ENCODE results near the gene CNTNAP5. TPM values are rescaled to one million over a fixed set of nuclear protein-coding genes. Genes with fewer than 3 reads are reported as not detected.

The CNTNAP5 gene
- total RNA-seq, 3 donors from 2014 or later = 3.3 TPM; not detected in 2

GRCh38 chr2:124032799-124033198, 7.7 kb downstream of the CNTNAP5 start:
- Histone ChIP-seq H3K36me3 (ENCODE audit: low read depth) (no peaks in the 10 kb centered on the region), H3K9me3 (no peaks in the 10 kb centered on the region), H3K4me3 (no peak overlapping the region), H3K4me1 (ENCODE audit: low read depth) (no peaks in the 10 kb centered on the region)
- intact Hi-C loops (cut with DNase I, micrococcal nuclease) = no loop called here
- ATAC-seq (no peak), DNase-seq (no peak)
- no peak for TF ChIP-seq CTCF (IDR thresholded peaks at IDR 0.05)

- no peaks in the 10 kb centered on the region for H3K36me3 ChIP-seq (ENCODE audit: low read depth)
- no peak for ATAC-seq
- no peak for TF ChIP-seq CTCF (IDR thresholded peaks at IDR 0.05)
- intact Hi-C loops (cut with DNase I, micrococcal nuclease) = no loop called here
- no peaks in the 10 kb centered on the region for H3K9me3 ChIP-seq
- no peak for DNase-seq
- no peaks in the 10 kb centered on the region for H3K4me1 ChIP-seq (ENCODE audit: low read depth)
- no peak overlapping the region for H3K4me3 ChIP-seq
These were observed 9.2 kb downstream of the CNTNAP5 start for GRCh38 chr2:124034265-124034664.

- Histone ChIP-seq H3K4me3 (no peak overlapping the region), H3K4me1 (ENCODE audit: low read depth) (no peaks in the 10 kb centered on the region), H3K9me3 (no peaks in the 10 kb centered on the region), H3K36me3 (ENCODE audit: low read depth) (no peaks in the 10 kb centered on the region)
- TF ChIP-seq CTCF (IDR thresholded peaks at IDR 0.05) = no peak
- intact Hi-C loops (cut with DNase I, micrococcal nuclease) = no loop called here
- no peak for DNase-seq
- no peak for ATAC-seq
These were observed 9.9 kb downstream of the CNTNAP5 start for GRCh38 chr2:124035001-124035400.

GRCh38 chr2:124039032-124039431, 13.9 kb downstream of the CNTNAP5 start:
- no peak for ATAC-seq
- TF ChIP-seq CTCF (IDR thresholded peaks at IDR 0.05) = no peak
- no peak for DNase-seq
- H3K36me3 ChIP-seq (ENCODE audit: low read depth) = no peaks in the 10 kb centered on the region
- no peaks in the 10 kb centered on the region for H3K4me1 ChIP-seq (ENCODE audit: low read depth)
- intact Hi-C loops (cut with DNase I, micrococcal nuclease) = no loop called here
- no peaks in the 10 kb centered on the region for H3K9me3 ChIP-seq
- H3K4me3 ChIP-seq = no peak overlapping the region

GRCh38 chr2:124039762-124040291, 14.7 kb downstream of the CNTNAP5 start:
- no peak for DNase-seq
- Histone ChIP-seq H3K4me1 (ENCODE audit: low read depth) (no peaks in the 10 kb centered on the region), H3K9me3 (no peaks in the 10 kb centered on the region), H3K4me3 (no peak overlapping the region), H3K36me3 (ENCODE audit: low read depth) (no peaks in the 10 kb centered on the region)
- intact Hi-C loops (cut with DNase I, micrococcal nuclease) = no loop called here
- no peak for TF ChIP-seq CTCF (IDR thresholded peaks at IDR 0.05)
- ATAC-seq = no peak

- Histone ChIP-seq H3K4me3 (no peak overlapping the region), H3K36me3 (ENCODE audit: low read depth) (no peaks in the 10 kb centered on the region), H3K9me3 (no peaks in the 10 kb centered on the region), H3K4me1 (ENCODE audit: low read depth) (no peaks in the 10 kb centered on the region)
- ATAC-seq (no peak), DNase-seq (no peak)
- intact Hi-C loops (cut with DNase I, micrococcal nuclease) = no loop called here
- no peak for TF ChIP-seq CTCF (IDR thresholded peaks at IDR 0.05)
These were observed 20.8 kb downstream of the CNTNAP5 start for GRCh38 chr2:124045894-124046293.
